T-cell (primary cell): ENCODE data around the gene PABPN1. TPM values are rescaled to one million over a fixed set of nuclear protein-coding genes. Genes with fewer than 3 reads are reported as not detected.

ENCODE experiments used
- ATAC-seq, 4 experiments: fragments of 200-7000 bp in 3 of 4; fragments of 150-1000 bp in 1 of 4; cut with Tn5 transposase; replicated peaks in 1 of 4; 1 replicate in 3 of 4; 2 replicates in 1 of 4; pipeline ENCODE4 v1.10.0; 2021; ENCODE audit warnings: moderate library complexity in 3 of 4, mild to moderate bottlenecking in 2 of 4, moderate number of reproducible peaks in 1 of 4
- CTCF ChIA-PET, 2 donors: fragments of 300-600 bp; sonication (Branson Sonifier 250); formaldehyde crosslinking; loops; one replicate each; lab custom pipeline; 2022; ENCODE audit warnings: antibody characterized with exemption in 2 of 2; lab: Charles Lee
- POLR2A ChIA-PET, 2 donors: fragments of 300-600 bp; sonication (Branson Sonifier 250); formaldehyde crosslinking; loops; one replicate each; lab custom pipeline; 2022; ENCODE audit warnings: antibody characterized with exemption in 2 of 2; lab: Charles Lee
- DNase-seq, 35 experiments: peaks; one replicate each; pipeline versions ENCODE4 v3.0.0 to v3.0.0-alpha.2; 2013 to 2023
- H3K27ac ChIP-seq: one replicate; pipeline ENCODE4 v1.5.1; 2013; ENCODE audit warnings: low read length
- H3K27me3 ChIP-seq, 2 experiments: replicated peaks in 1 of 2; 1 replicate in 1 of 2; 2 replicates in 1 of 2; pipeline versions ENCODE4 v1.6.1 to v1.7.0; 2013; ENCODE audit warnings: low read length in 1 of 2, mixed read lengths in 1 of 2; ENCODE audit not compliant: control insufficient read depth in 2 of 2, insufficient read depth in 2 of 2; ENCODE audit errors: extremely low read depth in 1 of 2
- H3K36me3 ChIP-seq, 2 donors: 1 replicate in 1 of 2; 2 replicates in 1 of 2; pipeline versions ENCODE4 v1.6.1 to v1.7.0; 2013; ENCODE audit warnings: low read length in 1 of 2; ENCODE audit not compliant: control insufficient read depth in 2 of 2, insufficient read depth in 1 of 2; ENCODE audit errors: extremely low read depth in 1 of 2
- H3K4me1 ChIP-seq, 2 experiments: 1 replicate in 1 of 2; 2 replicates in 1 of 2; pipeline versions ENCODE4 v1.6.1 to v1.7.0; 2013; ENCODE audit warnings: low read length in 2 of 2, mixed read lengths in 1 of 2; ENCODE audit not compliant: insufficient read depth in 2 of 2, control insufficient read depth in 1 of 2; ENCODE audit errors: extremely low read depth in 1 of 2
- H3K4me3 ChIP-seq, 2 donors: 1 replicate in 1 of 2; 2 replicates in 1 of 2; pipeline versions ENCODE4 v1.5.1 to v1.7.0; 2013; ENCODE audit warnings: mild to moderate bottlenecking in 2 of 2, low read length in 1 of 2, moderate library complexity in 1 of 2; ENCODE audit not compliant: control insufficient read depth in 1 of 2; ENCODE audit errors: extremely low read depth in 1 of 2
- H3K9me3 ChIP-seq: 2 replicates; pipeline ENCODE4 v1.7.0; 2013
- H3K27ac Mint-ChIP-seq, 2 donors: one replicate each; pipeline ENCODE4 v1.8.0; 2020 to 2021; ENCODE audit warnings: mild to moderate bottlenecking in 2 of 2, mixed read lengths in 2 of 2
- H3K27me3 Mint-ChIP-seq, 2 donors: one replicate each; pipeline ENCODE4 v1.8.0; 2021 to 2022; ENCODE audit warnings: mixed read lengths in 2 of 2
- H3K36me3 Mint-ChIP-seq: one replicate; pipeline ENCODE4 v1.8.0; 2021; ENCODE audit warnings: mixed read lengths
- H3K4me1 Mint-ChIP-seq, 3 donors: one replicate each; pipeline ENCODE4 v1.8.0; 2020 to 2022; ENCODE audit warnings: mixed read lengths in 3 of 3, mild to moderate bottlenecking in 1 of 3
- H3K4me3 Mint-ChIP-seq, 3 donors: one replicate each; pipeline ENCODE4 v1.8.0; 2020 to 2022; ENCODE audit warnings: mild to moderate bottlenecking in 3 of 3, mixed read lengths in 3 of 3, moderate library complexity in 3 of 3
- H3K9me3 Mint-ChIP-seq, 3 donors: one replicate each; pipeline ENCODE4 v1.8.0; 2020 to 2022; ENCODE audit warnings: mixed read lengths in 3 of 3
- WGBS: methylation state at CpG from one replicate; pipeline ENCODE4 v1.1.5; 2013; ENCODE audit warnings: missing lambda C conversion rate; ENCODE audit not compliant: insufficient coverage; 5-methylcytosine and 5-hydroxymethylcytosine counted together
- total RNA-seq, 35 experiments: library from RNA in 6 of 35; stranded (reverse) in 6 of 35; fragments of 120-200 nt in 1 of 35; gene quantifications; one replicate each; pipeline versions ENCODE4 v1.2.1 to v1.2.4 and lab custom pipeline; 2013 to 2026

Gene PABPN1
- total RNA-seq, 5 donors from 2014 or later (not counting 1 experiment from before 2014, with no cell fraction given), result 182 to 207 (median 186) TPM

DNA sequence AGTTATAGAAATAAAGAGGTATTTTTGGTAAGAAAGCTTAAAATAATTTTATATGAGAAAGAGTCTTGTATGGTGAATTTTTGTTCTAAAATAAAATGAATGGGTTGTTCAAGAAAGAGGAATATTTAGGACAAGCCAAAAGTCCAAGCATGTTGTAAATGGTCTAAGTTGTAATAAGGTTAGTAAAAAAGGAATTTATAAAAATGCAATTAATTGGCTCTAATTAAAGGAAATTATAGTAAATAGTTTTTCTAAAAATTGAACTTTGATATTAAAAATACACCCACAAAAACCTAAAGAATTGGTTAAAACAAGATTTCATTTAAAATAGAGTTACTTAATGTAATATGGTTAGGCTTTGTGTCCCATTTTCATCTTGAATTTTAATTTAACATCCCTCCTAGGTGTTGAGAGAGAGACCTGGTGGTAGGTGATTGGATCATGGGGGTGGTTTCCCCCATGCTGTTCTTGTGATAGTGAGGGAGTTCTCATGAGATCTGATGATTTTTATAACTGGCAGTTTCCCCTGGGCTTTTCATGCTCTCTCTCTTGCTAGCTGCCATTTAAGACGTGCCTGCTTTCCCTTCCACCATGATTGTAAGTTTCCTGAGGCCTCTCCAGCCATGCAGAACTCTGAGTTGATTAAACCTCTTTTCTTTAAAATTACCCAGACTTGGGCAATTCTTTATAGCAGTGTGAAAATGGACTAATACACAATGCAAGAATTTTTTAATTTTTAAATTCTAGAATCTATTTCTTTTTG lies 18.4 kb downstream of the PABPN1 start:
- H3K4me1 Mint-ChIP-seq, result no peaks in the 10 kb centered on the region
- Histone ChIP-seq H3K4me3 (no peak overlapping the region), H3K36me3 (no peaks in the 10 kb centered on the region), H3K9me3 (no peaks in the 10 kb centered on the region), H3K27me3 (no peaks in the 10 kb centered on the region), H3K27ac (no peak overlapping the region), H3K4me1 (no peaks in the 10 kb centered on the region)
- CTCF ChIA-PET, result interaction anchor here in 1 of 2 donors (1.9 kb wide), 1 partner anchor 13 kb away, joined by 4 read pairs; no protein-coding TSS in a partner anchor
- H3K27me3 Mint-ChIP-seq, result peaks cover 14 to 32% of the 10 kb centered on the region in 2 donors
- peaks cover 4% of the 10 kb centered on the region for H3K36me3 Mint-ChIP-seq
- POLR2A ChIA-PET, result no interaction called here
- no CpG with 5 or more reads among the region's 1 CpG for WGBS
- H3K4me3 Mint-ChIP-seq, result no peak overlapping the region
- H3K9me3 Mint-ChIP-seq, result no peaks in the 10 kb centered on the region
- ATAC-seq (no peak), DNase-seq (no peak)
- H3K27ac Mint-ChIP-seq, result no peak overlapping the region

GRCh38 chr14:23344481-23344880 lies 23.2 kb downstream of the PABPN1 start:
- H3K9me3 Mint-ChIP-seq, result no peaks in the 10 kb centered on the region
- DNase-seq (no peak), ATAC-seq (no peak)
- H3K4me3 Mint-ChIP-seq, result no peak overlapping the region
- H3K4me3 ChIP-seq, result no peak overlapping the region
- POLR2A ChIA-PET, result interaction anchor here in 1 of 2 donors (0.6 to 1.0 kb wide), 2 partner anchors 17 to 867 kb away, joined by 3 read pairs; no protein-coding TSS in a partner anchor
- peaks cover 0 to 16% of the 10 kb centered on the region in 2 experiments for H3K27me3 ChIP-seq
- WGBS, result 50% methylated on average over 1 of the region's 3 CpGs
- peaks cover 4% of the 10 kb centered on the region for H3K36me3 Mint-ChIP-seq
- H3K4me1 ChIP-seq, result no peaks in the 10 kb centered on the region
- no peaks in the 10 kb centered on the region for H3K36me3 ChIP-seq
- no peak overlapping the region for H3K27ac ChIP-seq
- no peaks in the 10 kb centered on the region for H3K4me1 Mint-ChIP-seq
- CTCF ChIA-PET, result no interaction called here
- H3K27ac Mint-ChIP-seq, result no peak overlapping the region
- peaks cover 0 to 8% of the 10 kb centered on the region in 2 donors for H3K27me3 Mint-ChIP-seq
- no peaks in the 10 kb centered on the region for H3K9me3 ChIP-seq

- CTCF ChIA-PET, result no interaction called here
- Mint-ChIP-seq H3K4me3 (no peak overlapping the region), H3K27ac (no peak overlapping the region)
Measured at GRCh38 chr14:23345987-23346692, 24.9 kb downstream of the PABPN1 start.

DNA sequence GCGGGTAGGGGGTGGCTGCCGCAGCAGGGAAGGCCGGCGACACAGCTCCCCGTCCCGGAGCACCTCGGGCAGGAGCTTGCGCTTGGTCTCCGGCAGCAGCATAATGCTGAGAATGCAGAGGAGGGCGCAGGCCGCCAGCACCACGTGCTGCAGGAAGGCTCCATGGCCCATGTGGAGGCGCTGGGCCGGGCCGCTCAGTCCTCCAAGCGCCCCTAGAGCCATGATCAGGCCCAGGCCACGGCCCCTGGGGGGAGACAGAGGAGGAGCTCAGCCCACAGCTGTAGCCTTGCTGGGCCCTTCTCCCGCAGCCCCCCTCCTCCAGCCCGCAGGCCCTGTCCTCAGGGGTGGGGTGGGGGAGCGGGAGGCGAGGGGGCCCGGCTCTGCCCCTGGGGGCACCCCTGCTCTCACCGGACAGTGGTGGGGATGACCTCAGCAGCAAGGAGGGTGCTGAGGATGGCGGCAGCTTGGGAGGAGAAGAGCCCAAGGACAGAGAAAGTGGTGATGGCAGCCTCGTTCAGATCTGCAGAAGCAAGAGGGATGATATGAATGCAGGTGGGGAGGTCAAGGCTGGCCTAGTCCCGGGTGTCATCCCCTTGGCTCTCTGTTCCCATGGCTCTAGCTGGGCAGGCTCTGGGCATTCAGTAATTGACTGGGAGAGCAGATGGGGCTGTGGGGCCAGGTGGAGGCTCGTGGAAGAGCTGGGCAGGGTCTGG lies 25.6 kb downstream of the PABPN1 start:
- ChIA-PET CTCF (interaction anchor here in 1 of 2 donors (0.5 kb wide), 1 partner anchor 431 kb away, joined by 3 read pairs; no protein-coding TSS in a partner anchor), POLR2A (no interaction called here)
- no peaks in the 10 kb centered on the region for H3K9me3 ChIP-seq
- peaks cover 0 to 4% of the 10 kb centered on the region in 2 experiments for H3K4me1 ChIP-seq
- peaks cover 9 to 22% of the 10 kb centered on the region in 2 donors for H3K27me3 Mint-ChIP-seq
- WGBS, result 87% methylated on average over 20 of the region's 27 CpGs
- no peak overlapping the region for H3K4me3 ChIP-seq
- peaks cover 4 to 9% (median 8%) of the 10 kb centered on the region in 3 donors for H3K4me1 Mint-ChIP-seq
- H3K27ac ChIP-seq, result no peak overlapping the region
- H3K4me3 Mint-ChIP-seq, result no peak overlapping the region
- no peaks in the 10 kb centered on the region for H3K9me3 Mint-ChIP-seq
- DNase-seq (no peak), ATAC-seq (no peak)
- peaks cover 4 to 22% of the 10 kb centered on the region in 2 experiments for H3K27me3 ChIP-seq
- H3K36me3 Mint-ChIP-seq, result no peaks in the 10 kb centered on the region
- H3K36me3 ChIP-seq, result no peaks in the 10 kb centered on the region
- no peak overlapping the region for H3K27ac Mint-ChIP-seq

More at GRCh38 chr14:23345987-23346692, 24.9 kb downstream of the PABPN1 start:
- Mint-ChIP-seq H3K36me3 (no peaks in the 10 kb centered on the region), H3K27me3 (peaks cover 8 to 18% of the 10 kb centered on the region in 2 donors), H3K4me1 (peaks cover 2 to 6% (median 5%) of the 10 kb centered on the region in 3 donors), H3K9me3 (no peaks in the 10 kb centered on the region)
- peaks cover 4 to 17% of the 10 kb centered on the region in 2 experiments for H3K27me3 ChIP-seq
- 89% methylated on average over 9 of the region's 13 CpGs for WGBS
- ATAC-seq (no peak), DNase-seq (no peak)
- POLR2A ChIA-PET, result no interaction called here
- no peak overlapping the region for H3K4me3 ChIP-seq
- H3K9me3 ChIP-seq, result no peaks in the 10 kb centered on the region
- no peak overlapping the region for H3K27ac ChIP-seq
- H3K4me1 ChIP-seq, result no peaks in the 10 kb centered on the region
- H3K36me3 ChIP-seq, result no peaks in the 10 kb centered on the region

GRCh38 chr14:23347406-23348296 lies 26.4 kb downstream of the PABPN1 start:
- peaks cover 4 to 9% (median 8%) of the 10 kb centered on the region in 3 donors for H3K4me1 Mint-ChIP-seq
- POLR2A ChIA-PET, result no interaction called here
- WGBS, result 96% methylated on average over 4 of the region's 19 CpGs

More at GRCh38 chr14:23347406-23348296, 26.4 kb downstream of the PABPN1 start:
- H3K27ac ChIP-seq, result no peak overlapping the region
- CTCF ChIA-PET, result no interaction called here
- no peak for DNase-seq
- Mint-ChIP-seq H3K4me3 (no peak overlapping the region), H3K27me3 (peaks cover 9 to 18% of the 10 kb centered on the region in 2 donors), H3K36me3 (no peaks in the 10 kb centered on the region), H3K27ac (no peak overlapping the region), H3K9me3 (no peaks in the 10 kb centered on the region)
- no peaks in the 10 kb centered on the region for H3K36me3 ChIP-seq
- no peaks in the 10 kb centered on the region for H3K9me3 ChIP-seq
- no peak for ATAC-seq
- H3K27me3 ChIP-seq, result peaks cover 4 to 28% of the 10 kb centered on the region in 2 experiments
- H3K4me3 ChIP-seq, result no peak overlapping the region
- H3K4me1 ChIP-seq, result peaks cover 0 to 11% of the 10 kb centered on the region in 2 experiments
